Hematopoietic multipotent progenitor cell treated with erythropoietin and hydrocortisone succinate and interleukin-3 and kit ligand, for 17 days (in vitro differentiated cells): Measurements from ENCODE around the gene PRPF6.

Source experiments
- DNase-seq: peaks from one replicate; pipeline ENCODE4 v3.0.0-alpha.2; 2015; ENCODE audit warnings: low spot score

Gene PRPF6

GRCh38 chr20:64064145-64064698, 83.3 kb downstream of the PRPF6 start:
- no peak for DNase-seq

DNA sequence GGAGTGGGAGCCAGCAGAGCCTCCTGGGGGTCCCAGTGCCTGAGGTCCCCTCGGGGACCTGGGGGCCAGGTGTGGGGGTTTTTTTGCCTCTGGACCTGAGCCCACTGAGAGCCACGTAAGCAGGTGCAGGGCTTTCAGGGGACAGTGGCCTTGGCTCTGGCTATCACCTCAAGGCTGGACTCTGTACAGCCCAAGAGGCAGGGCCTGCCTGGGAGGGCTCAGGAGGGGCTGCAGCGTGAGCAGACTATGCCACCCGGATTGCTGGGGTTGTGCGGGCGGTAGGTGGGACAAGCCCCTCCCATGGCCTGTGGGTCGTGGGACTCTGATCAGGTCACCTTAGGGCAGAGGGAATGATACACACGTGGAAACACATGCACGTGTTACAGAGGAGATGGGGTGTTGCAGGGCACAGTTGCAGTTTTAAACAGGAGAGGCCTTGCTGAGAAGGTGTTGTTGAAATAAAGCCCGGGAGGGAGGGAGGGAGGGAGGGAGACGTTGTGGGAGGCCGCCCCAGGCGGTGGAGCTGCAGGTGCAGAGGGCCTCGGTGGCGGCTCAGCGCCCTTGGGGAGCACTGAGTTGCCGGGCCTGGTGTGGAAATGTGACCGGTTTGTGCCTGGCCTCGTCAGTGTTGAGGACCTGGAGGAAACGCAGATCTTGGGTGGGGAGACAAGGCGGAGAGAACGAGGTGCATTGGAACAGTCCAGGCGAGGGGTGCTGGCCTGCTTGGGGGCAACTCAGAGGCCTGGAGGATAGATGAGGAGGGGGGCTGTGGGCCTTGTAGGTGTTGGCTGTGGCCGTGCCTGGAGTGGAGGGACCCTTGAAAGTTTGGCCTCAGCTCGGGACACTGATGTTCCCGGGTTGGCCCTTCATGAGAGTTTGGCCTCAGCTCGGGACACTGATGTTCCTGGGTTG, 84.4 kb downstream of the PRPF6 start:
- DNase-seq = no peak

GRCh38 chr20:64065974-64066343, 85.0 kb downstream of the PRPF6 start:
- DNase-seq = no peak

DNA sequence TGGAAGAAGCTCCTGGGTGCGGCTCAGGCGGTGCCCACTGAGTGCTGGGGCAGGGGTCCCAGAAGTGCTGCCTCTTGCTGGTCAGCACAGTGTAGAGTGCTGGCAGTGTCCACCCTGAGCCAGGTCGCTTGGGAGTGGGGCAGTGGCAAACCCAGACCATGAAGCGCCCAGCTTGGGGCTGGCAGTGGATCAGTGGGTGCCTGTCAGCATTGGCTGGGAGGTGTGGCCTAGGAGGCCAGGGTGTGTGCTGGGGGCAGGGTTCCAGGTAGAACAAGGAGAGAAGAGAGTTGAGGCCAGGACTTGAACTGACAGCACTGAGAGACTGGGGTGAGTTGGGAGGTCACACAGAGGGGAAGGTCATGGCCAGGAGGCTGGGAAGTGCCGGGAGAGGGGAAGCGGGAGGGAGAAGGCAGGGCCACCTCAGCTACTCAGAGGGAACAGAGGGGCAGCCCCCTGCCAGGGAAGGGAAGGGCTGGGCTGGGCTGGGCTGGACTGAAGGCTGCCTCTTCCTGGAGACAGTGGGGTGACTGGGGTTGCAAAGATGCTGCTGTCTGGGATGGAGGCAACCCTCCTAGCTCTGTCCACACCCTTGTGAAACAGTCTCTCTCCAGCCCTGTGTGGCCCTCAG, 86.2 kb downstream of the PRPF6 start:
- no peak for DNase-seq

DNA sequence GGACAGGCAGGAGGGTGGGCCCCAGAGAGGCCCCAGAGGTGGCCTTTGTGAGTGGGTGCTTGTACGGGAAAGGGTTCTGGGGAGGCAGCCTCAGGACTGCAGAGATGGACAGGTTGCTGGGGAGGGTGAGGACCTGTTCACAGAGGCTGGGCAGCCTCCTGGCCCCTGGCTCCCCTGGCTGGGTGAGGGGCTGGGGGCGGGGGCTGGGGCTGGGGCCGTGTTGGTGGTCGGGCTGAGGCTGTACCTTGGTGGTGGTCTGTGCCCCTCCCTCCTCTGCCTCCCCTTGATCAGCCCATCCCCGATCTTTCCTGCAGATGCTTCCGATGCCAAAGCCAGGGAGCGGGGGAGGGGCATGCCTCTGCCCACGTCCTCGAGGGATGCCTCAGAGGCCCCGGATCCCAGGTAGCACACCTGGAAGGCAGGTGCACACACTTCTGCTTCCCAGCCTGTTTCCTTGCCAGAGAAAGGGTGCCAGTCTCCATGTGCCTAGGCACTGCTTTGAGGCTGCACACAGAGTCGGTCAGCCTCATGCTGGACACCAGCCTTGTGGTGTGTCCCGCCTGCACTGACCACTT, 86.9 kb downstream of the PRPF6 start:
- DNase-seq = no peak

DNA sequence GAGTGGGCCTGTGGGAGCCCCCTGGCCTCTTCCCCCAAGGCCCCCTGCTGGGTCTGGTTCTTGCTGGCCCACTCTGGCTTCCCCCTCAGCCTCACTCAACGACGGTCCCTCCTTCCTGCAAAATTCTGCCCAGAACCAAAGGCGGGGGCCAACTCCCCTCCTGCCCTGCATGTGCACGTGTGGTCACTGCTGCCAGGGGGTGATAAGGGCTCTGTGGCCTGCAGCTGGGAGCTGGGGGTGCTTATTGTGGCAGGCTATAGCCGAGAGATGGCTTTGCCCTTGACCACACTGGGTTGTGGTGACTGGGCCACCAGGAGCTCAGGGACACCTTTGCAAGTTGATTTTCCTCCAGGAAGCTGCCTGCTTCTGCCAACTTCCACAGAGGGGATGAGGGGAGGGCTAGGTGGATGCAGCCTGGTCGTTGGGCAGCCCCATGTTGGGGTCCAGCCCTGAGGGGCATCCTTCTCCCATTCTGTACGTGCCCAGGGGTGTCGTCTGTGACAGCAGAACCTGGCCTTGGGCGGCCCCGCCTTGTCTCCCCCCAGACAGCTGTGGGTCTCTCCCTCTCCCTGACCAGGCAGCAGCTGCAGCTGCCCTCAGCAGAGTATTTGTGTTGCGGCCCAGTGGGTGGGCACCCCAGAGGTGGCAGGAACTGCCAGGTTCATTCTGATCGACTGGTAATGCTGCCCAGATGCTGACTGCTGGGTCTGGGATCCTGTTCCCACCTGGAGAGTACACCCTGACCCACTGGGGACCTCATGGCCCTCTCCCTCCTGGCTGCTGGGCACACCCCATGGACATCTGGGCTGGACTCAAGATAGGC, 87.7 kb downstream of the PRPF6 start:
- DNase-seq = no peak

DNA sequence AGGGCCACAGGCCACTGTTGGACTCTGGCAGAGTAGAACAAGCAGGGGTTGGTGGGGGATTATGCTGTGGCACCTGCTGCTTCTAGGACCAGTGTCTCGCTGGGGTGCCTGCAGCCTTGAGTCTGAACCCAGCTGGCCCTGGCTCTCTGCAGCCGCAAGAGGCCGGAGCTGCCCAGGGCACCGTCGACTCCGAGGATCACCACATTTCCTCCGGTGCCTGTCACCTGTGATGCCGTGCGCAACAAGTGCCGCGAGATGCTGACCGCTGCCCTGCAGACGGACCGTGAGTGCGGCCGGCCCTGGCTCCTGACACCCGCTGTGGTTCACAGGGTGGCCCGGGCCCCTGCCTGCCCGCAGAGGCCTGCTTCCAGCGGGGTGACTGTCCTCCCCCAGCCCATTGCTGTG, 88.3 kb downstream of the PRPF6 start:
- no peak for DNase-seq

DNA sequence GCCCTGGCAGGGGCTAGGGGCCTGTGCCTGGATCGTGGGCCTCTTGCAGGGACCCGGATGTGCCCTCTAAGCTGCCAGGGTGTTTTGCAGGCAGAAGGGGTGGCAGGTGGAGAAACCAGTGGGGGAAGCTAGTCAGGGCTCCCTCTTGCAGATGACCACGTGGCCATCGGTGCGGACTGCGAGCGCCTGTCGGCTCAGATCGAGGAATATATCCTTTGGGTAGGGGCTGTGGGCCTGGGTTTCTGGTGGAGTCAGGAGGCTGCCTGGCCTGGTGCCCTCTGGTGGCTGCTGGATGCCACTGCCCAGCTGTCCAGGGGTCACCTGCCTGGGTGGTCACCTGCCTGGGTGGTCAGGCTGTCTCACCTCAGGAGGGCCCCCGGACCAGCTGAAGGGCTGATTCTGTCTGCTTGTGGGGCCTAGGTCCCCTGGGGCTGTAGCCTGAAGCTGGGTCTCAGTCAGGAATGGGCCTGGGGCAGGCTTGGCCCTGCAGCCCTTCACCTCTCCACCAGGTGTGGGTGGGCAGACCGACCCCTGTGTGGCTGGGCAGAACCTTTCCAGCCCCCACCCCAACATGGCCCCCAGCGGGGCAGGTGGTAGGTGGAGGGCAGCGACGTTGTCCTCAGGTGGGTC, 88.8 kb downstream of the PRPF6 start:
- DNase-seq = no peak

DNA sequence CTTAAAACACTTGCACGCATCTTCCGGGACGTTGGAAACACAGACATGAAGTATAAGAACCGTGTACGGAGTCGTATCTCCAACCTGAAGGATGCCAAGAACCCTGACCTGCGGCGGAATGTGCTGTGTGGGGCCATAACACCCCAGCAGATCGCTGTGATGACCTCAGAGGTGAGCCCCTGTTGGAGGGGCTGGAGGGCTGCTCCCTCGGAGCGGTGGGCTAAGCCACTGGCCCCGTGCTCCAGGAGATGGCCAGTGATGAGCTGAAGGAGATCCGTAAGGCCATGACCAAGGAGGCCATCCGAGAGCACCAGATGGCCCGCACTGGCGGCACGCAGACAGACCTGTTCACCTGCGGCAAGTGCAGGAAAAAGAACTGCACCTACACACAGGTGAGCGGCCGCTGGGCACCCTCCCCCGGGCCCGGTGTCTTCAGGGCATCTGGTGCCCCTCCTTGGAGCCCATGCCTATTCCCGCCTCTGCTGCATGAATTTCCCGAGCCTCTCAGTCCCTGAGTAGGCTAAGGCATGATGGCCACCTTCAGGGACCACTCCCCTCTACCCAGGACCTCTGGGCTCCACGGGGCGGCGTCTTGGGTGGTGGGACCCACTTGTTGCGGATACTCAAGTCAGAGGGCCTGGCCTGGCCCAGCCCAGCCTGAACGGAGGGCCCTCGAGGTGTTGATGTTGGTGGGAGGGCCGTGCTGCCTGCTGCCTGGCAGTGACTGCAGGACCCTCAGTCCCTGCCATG, 89.5 kb downstream of the PRPF6 start:
- no peak for DNase-seq

DNA sequence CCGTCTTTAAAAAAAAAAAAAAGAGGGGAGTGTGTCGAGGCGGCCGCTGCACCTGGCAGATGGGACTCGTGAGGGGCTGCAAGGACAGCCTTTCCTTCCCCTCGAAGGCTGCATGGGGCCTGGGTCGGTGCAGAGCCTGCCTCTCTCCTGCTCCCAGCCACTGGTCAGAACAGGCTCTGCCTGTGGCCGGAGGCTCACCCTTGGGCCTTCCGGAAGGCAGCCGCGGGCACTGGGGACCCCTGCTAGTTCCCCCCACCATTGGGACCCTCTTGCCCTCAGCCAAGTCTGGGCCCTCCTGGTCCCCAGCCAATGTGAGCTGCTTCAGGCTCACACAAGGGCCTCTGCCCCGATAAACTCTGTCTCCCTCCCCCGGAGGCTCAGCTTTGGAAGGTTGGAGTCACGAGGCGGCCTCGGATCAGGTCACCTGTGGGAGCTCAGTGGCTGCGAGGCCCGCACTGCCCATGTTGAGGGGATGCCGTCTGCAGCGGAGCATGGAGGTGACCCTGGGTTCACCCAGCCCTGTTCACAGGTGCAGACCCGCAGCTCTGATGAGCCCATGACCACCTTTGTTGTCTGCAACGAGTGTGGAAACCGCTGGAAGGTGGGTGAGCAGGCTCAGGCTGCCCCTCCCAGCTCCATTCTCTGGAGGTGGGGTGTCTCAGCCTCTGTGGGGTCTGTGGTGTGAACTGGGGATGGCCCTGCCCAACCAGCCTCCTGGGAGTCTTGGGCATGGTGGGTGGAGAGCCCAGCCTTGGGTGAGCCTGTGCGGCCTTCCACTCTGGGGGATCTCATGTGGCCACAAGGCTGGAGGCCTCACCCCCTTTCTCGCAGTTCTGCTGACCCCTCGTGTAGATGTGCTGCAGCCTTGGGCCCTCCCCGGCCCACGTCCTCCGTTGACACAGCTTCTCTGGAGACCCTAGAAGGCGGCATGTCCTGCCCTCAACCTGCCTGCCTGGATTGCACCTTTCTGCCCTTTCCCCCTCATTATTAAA, 90.7 kb downstream of the PRPF6 start:
- no peak for DNase-seq

- DNase-seq = no peak
These were observed 91.6 kb downstream of the PRPF6 start for GRCh38 chr20:64072498-64073063.

DNA sequence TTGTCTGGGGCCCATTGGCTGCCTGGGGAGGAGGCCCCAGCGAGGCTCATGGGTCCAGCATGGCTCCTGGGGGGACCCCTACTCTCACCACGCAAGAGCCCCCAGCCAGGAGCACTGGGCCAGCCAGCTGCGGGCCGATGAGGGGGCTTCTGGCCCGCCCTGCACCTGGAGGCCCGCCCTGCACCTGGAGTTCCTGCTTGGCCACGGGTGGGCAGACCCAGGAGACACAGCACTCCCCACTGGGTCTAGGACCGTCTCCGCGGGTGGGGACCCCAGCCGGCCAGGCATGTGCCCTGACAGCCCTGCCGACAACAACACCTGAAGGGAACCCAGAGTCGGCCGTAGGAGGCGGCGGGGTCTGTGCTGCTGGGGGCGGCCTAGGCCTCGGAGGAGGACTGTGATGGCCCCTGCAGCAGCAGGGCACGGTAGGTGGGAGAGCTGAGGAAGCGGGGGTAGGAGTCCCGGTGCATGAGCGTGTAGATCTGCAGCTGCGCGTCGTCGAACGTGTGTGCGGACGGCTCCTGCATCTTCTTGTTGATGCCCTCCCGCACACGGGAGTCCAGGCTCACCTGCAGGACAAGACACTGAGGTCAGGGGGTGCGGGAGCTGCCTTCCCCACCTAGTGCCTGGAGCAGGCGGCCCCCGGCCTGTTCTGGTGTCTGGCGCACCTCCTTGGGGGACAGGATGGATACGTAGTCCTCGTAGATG, 92.7 kb downstream of the PRPF6 start:
- no peak for DNase-seq

DNA sequence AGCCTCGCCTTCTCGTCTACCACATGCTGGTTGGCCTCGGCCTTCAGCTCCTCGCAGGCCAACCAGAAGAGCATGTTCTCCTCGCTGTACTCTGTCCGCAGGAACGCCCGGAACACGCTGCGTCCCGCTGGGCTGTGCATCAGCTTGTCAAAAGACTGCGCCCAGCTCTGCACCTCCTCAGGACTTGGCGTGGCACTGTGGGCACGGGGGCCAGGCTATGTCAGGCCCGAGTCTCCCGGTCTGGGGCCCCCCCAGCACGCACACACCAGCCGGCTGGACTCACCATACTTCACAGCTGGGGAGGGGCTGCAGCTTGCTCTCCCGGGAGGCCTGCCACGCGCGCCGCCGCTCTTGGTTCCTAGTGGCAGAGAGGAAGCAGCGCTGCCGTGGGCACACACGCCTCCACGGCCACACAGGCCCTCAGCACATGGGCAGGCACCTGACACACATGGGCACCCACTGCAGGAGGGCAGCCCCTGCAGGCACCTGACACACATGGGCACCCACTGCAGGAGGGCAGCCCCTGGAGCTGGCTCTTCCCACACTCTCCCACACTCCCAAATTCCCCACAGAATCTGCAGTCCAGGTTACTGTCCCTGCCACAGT, 93.4 kb downstream of the PRPF6 start:
- no peak for DNase-seq

DNA sequence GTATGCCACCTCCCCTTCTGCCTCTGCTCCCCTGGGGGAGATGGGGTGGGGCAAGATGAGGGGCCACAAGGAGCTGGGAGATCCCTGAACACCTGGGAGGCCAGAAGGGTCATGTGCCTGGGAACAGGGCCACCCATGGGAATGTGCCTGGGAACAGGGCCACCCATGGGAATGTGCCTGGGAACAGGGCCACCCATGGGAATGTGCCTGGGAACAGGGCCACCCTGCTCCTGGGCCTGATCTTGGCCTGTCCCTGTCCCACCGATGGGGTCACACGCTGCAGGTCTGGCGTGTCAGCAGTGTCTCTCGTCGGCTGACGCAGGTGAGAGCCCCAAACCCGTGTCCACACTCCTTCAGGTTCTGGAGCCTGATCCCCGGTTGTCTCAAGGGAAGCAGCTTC, 94.0 kb downstream of the PRPF6 start:
- DNase-seq = no peak

- DNase-seq = no peak
These were observed 94.6 kb downstream of the PRPF6 start for GRCh38 chr20:64075556-64075955.

DNA sequence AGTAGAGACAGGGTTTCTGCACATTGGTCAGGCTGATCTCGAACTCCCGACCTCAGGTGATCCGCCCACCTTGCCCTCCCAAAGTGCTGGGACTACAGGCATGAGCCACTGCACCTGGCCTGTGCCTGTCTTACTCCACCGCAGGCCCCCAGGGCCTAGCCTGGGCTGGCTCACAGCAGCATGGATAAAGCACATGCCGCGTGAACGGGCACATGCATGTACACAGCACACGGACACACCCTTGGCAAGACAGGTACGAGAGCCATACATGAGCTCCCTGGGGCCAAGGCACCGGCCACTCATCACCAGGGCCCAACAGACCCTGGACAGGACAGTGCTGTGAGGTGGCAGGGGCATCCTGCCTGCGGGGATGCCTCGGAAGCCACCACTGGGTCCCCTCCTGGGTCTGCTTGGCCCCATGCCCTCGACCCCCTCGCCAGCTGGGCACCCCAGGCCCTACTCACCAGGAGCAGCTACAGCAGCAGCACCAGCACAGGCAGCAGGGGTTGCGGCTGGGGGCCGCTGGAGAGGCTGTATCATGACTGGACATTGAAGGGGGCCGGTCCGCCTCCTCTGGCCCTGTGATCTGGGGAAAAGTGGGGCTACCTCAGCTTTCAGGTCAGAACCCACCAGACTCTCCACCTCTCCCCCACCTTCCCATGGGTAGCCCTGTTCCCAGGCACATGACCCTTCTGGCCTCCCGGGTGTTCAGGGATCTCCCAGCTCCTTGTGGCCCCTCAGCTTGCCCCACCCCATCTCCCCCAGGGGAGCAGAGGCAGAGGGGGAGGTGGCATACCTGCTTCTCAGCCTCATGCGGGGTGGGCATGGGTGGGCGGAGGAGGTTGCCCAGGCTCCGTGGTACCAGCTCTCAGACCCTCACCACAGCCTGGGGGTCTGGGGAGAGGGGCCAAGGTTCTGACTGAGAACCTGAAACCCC, 95.4 kb downstream of the PRPF6 start:
- DNase-seq = no peak

- no peak for DNase-seq
These were observed 96.2 kb downstream of the PRPF6 start for GRCh38 chr20:64077094-64077493.
